KOPT-K1 (cell line): ENCODE data around the gene DEPDC4.
"Not testable (repeated sequence)": the region's sequence is repeated elsewhere in the genome, so short reads cannot be mapped to it uniquely, and the experiment has no call there.

Experiments used
- H3K27ac ChIP-seq: fragments of 200-600 bp; sonication (generic); 2 replicates; pipeline ENCODE4 v1.5.1; 2016; ENCODE audit warnings: antibody characterized with exemption, mild to moderate bottlenecking, low read depth, low read length; ENCODE audit not compliant: poor library complexity, severe bottlenecking
- H3K36me3 ChIP-seq: fragments of 200-600 bp; sonication (generic); 2 replicates; pipeline ENCODE4 v1.5.1; 2017; ENCODE audit warnings: antibody characterized with exemption, mild to moderate bottlenecking, low read length, moderate library complexity; ENCODE audit not compliant: insufficient read depth
- H3K9me3 ChIP-seq: fragments of 200-600 bp; sonication (generic); 2 replicates; pipeline ENCODE4 v1.5.1; 2017; ENCODE audit warnings: antibody characterized with exemption, low read length, mild to moderate bottlenecking; ENCODE audit not compliant: insufficient read depth, poor library complexity, severe bottlenecking

DEPDC4 gene

GRCh38 chr12:100266835-100267602 is at the start of gene DEPDC4, which contains the start of gene SCYL2:
DEPDC4 (minus strand) TSS chr12:100267079; CDS start chr12:100267076, 3 bp downstream.
SCYL2 (plus strand) TSS chr12:100267177; CDS start chr12:100282971, 15,794 bp downstream.
- Histone ChIP-seq H3K9me3 (no peaks in the 10 kb centered on the region), H3K36me3 (no peaks in the 10 kb centered on the region; the same call in 1 of the 2 replicates), H3K27ac (peak within 1 kb of the TSS; percentile 86)

GRCh38 chr12:100311317-100311716 is 44.4 kb upstream of the DEPDC4 start:
- peaks cover 57% of the 10 kb centered on the region for H3K36me3 ChIP-seq
- no peaks in the 10 kb centered on the region for H3K9me3 ChIP-seq
- no peak overlapping the region for H3K27ac ChIP-seq

GRCh38 chr12:100308138-100308537 is 41.3 kb upstream of the DEPDC4 start:
- Histone ChIP-seq H3K9me3 (peaks cover 26% of the 10 kb centered on the region), H3K36me3 (peaks cover 45% of the 10 kb centered on the region)
- not testable (repeated sequence) for H3K27ac ChIP-seq

GRCh38 chr12:100304334-100304733 is 37.5 kb upstream of the DEPDC4 start:
- Histone ChIP-seq H3K9me3 (peaks cover 50% of the 10 kb centered on the region), H3K36me3 (peaks cover 52% of the 10 kb centered on the region)
- H3K27ac ChIP-seq, result not testable (repeated sequence)

GRCh38 chr12:100303831-100304230 is 37.0 kb upstream of the DEPDC4 start:
- Histone ChIP-seq H3K27ac (no peak overlapping the region), H3K36me3 (peaks cover 57% of the 10 kb centered on the region), H3K9me3 (peaks cover 50% of the 10 kb centered on the region)

- Histone ChIP-seq H3K36me3 (peaks cover 66% of the 10 kb centered on the region), H3K27ac (no peak overlapping the region), H3K9me3 (peaks cover 50% of the 10 kb centered on the region)
These were observed 35.2 kb upstream of the DEPDC4 start for GRCh38 chr12:100302081-100302480.

GRCh38 chr12:100295764-100296555 is 29.1 kb upstream of the DEPDC4 start:
- H3K27ac ChIP-seq, result no peak overlapping the region
- H3K36me3 ChIP-seq, result peaks cover 49% of the 10 kb centered on the region
- peaks cover 6% of the 10 kb centered on the region for H3K9me3 ChIP-seq

- H3K27ac ChIP-seq, H3K9me3 ChIP-seq: not testable (repeated sequence)
- peaks cover 36% of the 10 kb centered on the region for H3K36me3 ChIP-seq
These were observed 27.5 kb upstream of the DEPDC4 start for GRCh38 chr12:100294366-100294765.

- Histone ChIP-seq H3K27ac (no peak overlapping the region), H3K9me3 (no peaks in the 10 kb centered on the region), H3K36me3 (peaks cover 25% of the 10 kb centered on the region)
These were observed 26.1 kb upstream of the DEPDC4 start for GRCh38 chr12:100293017-100293416.

GRCh38 chr12:100290016-100290415 is 23.1 kb upstream of the DEPDC4 start:
- H3K9me3 ChIP-seq, result no peaks in the 10 kb centered on the region
- H3K27ac ChIP-seq, result no peak overlapping the region
- H3K36me3 ChIP-seq, result peaks cover 21% of the 10 kb centered on the region

- no peak overlapping the region for H3K27ac ChIP-seq
- H3K36me3 ChIP-seq, result peaks cover 22% of the 10 kb centered on the region
- no peaks in the 10 kb centered on the region for H3K9me3 ChIP-seq
These were observed 22.2 kb upstream of the DEPDC4 start for GRCh38 chr12:100289038-100289437.

GRCh38 chr12:100284556-100284955 is 17.7 kb upstream of the DEPDC4 start:
- H3K27ac ChIP-seq, H3K9me3 ChIP-seq: not testable (repeated sequence)
- H3K36me3 ChIP-seq, result peaks cover 14% of the 10 kb centered on the region

- Histone ChIP-seq H3K27ac (no peak overlapping the region), H3K36me3 (peaks cover 15% of the 10 kb centered on the region), H3K9me3 (peaks cover 6% of the 10 kb centered on the region)
These were observed 12.8 kb upstream of the DEPDC4 start for GRCh38 chr12:100279607-100280244.

GRCh38 chr12:100279159-100279558 is 12.3 kb upstream of the DEPDC4 start:
- H3K27ac ChIP-seq, result no peak overlapping the region
- peaks cover 6% of the 10 kb centered on the region for H3K9me3 ChIP-seq

GRCh38 chr12:100274291-100274690 is 7.4 kb upstream of the DEPDC4 start:
- peaks cover 6% of the 10 kb centered on the region for H3K9me3 ChIP-seq
- H3K36me3 ChIP-seq, result peaks cover 7% of the 10 kb centered on the region; the same call in 1 of the 2 replicates
- no peak overlapping the region for H3K27ac ChIP-seq

More at GRCh38 chr12:100279159-100279558, 12.3 kb upstream of the DEPDC4 start:
- peaks cover 15% of the 10 kb centered on the region for H3K36me3 ChIP-seq
